Stimulated activated CD8-positive, alpha-beta memory T cell treated with anti-CD3 and anti-CD28 coated beads, Interleukin-7, amount 100 ng/mL, for 24 hours (primary cell): Measurements from ENCODE around the gene PTPRK.
"Not testable (repeated sequence)": the region's sequence is repeated elsewhere in the genome, so short reads cannot be mapped to it uniquely, and the experiment has no call there.

ENCODE experiments used
- DNase-seq: peaks from one replicate; pipeline ENCODE4 v3.0.0-alpha.2; 2020; ENCODE audit warnings: low read depth

The PTPRK gene

GRCh38 chr6:128017288-128017687 lies 503.1 kb downstream of the PTPRK start:
- DNase-seq: no peak

DNA sequence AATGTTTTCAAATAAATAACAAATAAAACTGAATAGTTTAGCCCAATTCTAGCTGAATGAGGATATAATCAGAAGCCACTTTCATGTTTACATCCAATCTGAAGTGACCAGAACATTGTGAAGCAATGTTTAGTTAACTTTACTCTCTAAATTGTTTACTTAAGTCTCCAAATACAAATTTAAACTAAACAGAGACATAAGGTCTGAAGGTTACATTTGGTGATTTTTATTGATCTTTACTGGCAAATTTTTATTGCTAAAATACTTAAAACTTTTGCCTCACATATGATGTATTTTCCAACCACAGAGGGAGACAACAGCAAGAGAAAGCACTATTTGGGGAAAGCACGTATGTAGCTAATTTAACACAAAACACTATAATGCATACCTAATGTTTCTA lies 512.7 kb downstream of the PTPRK start:
- no peak for DNase-seq

DNA sequence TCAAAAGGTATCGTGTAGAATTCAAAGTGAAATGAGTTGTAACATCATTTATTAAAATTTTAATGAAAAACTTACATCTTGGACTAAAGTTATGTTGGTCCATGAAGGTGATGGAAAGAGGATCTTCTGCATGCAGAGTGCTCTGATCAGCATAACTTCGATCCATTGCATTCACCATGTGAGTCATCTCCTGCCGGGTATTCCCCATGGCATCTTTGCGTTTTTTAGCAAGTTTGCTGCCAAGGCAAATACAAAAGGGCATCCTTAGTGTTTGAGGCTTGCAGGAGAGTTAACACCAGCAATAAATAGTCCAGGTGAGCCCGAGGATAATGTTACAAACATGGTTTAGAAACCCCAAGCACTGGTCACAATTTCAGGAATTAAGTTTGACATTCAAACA lies 515.4 kb downstream of the PTPRK start:
- no peak for DNase-seq

- DNase-seq: no peak
These were observed 520.0 kb downstream of the PTPRK start for GRCh38 chr6:128000363-128000762.

GRCh38 chr6:127998985-127999384 lies 521.4 kb downstream of the PTPRK start:
- no peak for DNase-seq

- DNase-seq: no peak
These were observed 522.8 kb downstream of the PTPRK start for GRCh38 chr6:127997496-127998164.

DNA sequence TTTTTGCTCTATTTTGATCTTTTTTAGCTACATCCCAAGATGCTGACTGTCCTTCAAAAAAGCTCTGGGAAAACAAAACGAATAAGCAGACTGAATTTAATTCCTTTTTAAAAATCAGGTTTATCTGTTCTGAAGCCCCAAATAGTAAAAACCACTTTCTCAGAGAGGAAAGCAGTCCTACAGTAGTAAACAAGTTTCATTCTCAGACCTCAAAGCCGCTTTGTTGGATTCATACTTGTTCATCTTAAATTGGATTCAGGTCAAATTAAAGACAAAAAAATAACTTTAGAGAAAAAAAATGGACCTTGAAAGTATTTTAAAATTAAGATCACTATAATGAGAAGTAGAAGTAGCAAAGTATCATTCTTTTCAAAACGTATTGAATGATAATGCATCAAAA lies 523.5 kb downstream of the PTPRK start:
- no peak for DNase-seq

- DNase-seq: no peak
These were observed 528.3 kb downstream of the PTPRK start for GRCh38 chr6:127992144-127992543.

GRCh38 chr6:127990074-127990473 lies 530.3 kb downstream of the PTPRK start:
- DNase-seq: no peak

- DNase-seq: no peak
These were observed 539.4 kb downstream of the PTPRK start for GRCh38 chr6:127980996-127981395.

GRCh38 chr6:127978185-127978584 lies 542.2 kb downstream of the PTPRK start:
- DNase-seq: not testable (repeated sequence)

- no peak for DNase-seq
These were observed 543.6 kb downstream of the PTPRK start for GRCh38 chr6:127976796-127977195.

DNA sequence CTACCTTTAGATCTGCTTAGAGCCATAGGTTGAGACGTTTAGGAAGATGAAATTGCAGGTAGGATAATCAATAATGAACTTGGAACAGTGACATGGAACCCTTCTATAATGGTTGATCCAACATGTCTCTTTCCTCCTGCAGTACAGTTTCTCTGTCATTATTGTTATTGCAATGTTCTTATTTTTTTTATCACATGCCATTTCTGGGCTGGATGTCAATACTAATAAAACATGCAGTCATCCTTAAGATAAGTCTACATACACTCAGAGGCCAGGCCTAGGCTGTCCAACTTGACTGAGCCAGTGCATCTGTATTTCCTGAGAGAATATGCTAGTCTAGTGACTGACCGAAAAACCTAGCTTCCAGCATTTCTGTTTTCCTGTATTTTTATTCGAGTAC lies 544.3 kb downstream of the PTPRK start:
- no peak for DNase-seq

- DNase-seq: no peak
These were observed 547.6 kb downstream of the PTPRK start for GRCh38 chr6:127972815-127973214.

- no peak for DNase-seq
These were observed 548.4 kb downstream of the PTPRK start for GRCh38 chr6:127971945-127972391.

GRCh38 chr6:127971386-127971785 lies 549.0 kb downstream of the PTPRK start:
- no peak for DNase-seq

GRCh38 chr6:127969701-127970100 lies 550.7 kb downstream of the PTPRK start:
- no peak for DNase-seq

DNA sequence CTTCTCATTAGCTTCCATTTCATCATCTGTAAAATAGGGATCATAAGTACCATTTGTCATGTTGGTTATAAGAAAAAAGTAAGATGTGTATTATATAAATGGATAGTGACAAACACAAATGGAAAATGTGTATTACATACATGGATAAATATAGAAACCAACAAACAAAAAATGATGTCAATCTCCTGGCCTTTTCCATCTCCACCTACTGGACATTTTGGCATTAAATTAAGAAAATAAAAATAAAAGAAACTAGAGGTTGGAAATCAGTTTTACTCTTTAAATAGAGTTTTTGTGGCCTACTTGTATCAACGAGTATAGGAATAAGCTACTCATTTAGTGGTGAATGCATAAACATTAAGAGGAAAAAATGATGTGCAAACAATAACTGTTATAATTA lies 552.0 kb downstream of the PTPRK start:
- DNase-seq: no peak

DNA sequence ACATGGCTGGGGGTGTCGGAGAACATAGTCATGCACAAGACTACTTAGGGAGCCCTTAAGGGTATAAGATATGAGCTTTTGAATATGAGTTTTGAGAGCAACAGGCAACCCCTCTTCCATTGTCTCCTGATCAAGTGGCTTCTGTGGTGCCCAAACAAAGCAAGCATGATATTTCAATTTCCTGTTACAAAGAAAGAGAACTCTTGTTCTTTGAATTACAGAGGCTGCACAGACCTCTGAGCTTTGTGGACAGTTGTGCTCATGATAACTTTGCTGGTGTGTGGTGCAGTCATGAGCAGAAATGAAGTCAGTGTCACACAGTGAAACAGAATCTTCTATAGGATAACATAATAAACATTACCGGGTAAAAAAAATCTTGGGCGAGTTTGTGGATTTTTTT lies 552.7 kb downstream of the PTPRK start:
- no peak for DNase-seq

- no peak for DNase-seq
These were observed 553.8 kb downstream of the PTPRK start for GRCh38 chr6:127966616-127967015.

DNA sequence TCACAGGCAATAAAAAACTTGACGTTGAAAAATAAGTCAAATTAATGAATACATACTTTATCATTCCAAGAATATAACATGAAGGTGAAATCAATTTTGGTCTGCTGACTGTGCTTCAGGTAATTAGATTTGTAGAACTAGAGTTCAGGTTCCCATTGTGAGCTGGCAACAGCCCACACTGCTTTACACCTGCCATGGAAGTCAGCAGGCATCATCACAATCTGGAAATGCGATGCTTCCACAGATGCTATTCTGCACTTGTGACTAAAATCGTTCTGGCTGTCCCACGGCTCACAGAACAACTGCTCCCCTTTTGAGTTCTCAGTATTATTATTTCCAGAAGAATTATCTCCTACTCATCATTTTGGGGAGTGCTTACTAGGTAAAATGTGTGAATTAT lies 556.9 kb downstream of the PTPRK start:
- no peak for DNase-seq

DNA sequence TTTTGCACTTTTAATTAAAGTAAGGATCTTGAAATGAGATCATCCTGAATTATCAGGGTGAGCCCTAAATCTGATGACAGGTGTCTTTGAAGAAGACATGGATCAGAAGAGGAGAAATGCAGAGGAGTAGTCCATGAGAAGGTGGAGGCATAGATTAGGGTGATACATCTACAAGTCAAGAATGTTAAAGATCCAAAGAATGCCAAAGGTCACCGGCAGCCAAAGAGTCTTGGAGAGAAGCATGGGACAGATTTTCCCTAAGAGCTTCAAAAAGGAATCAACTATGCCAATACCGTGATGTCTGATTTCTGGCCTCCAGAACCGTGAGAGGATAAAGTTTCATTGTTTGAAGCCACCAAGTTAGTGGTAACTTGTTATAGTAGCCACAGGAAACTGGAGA lies 560.5 kb downstream of the PTPRK start:
- DNase-seq: no peak

- no peak for DNase-seq
These were observed 563.4 kb downstream of the PTPRK start for GRCh38 chr6:127956956-127957355.

DNA sequence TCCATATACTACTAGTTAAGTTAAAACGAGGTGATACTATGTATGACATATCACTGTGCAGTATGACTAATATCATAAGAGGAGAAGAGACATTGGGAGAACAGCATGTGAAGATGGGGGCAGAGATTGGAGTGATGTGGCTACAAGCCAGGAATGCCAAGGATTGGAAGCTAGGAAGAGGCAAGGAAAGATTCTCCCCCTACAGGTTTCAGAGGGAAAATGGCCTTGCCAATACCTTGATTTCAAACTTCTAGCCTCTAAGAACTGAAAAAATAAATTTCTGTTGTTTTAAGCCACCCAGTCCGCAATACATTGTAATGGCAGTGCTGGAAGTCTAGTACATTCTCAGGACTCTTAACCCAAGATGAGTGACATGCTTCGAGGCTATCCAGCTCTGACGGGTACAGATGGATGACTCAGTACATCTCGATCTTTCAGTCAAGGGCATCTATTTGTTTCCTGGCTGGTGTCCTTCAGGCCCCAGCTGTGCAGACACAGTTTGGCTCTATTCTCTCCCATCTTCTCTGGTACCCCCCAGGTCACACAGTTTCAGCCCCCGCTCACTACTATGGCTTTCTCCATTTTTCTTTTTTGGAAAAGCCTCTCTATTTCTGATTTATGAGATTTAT lies 564.0 kb downstream of the PTPRK start:
- no peak for DNase-seq
